Ovary (tissue), 9 donors: Measurements from ENCODE around the gene AMFR. TPM values are rescaled to one million over a fixed set of nuclear protein-coding genes. Genes with fewer than 3 reads are reported as not detected.
A peak's percentile ranks its signal among the peaks of the same experiment; 100 is the strongest.

Experiments
- DNase-seq, 5 donors: peaks; one replicate each; pipeline ENCODE4 v3.0.0-alpha.2; 2019 to 2020
- H3K27ac ChIP-seq, 2 donors: fragments of 200-600 bp; one replicate each; pipeline versions ENCODE4 v1.5.1 to v1.8.0; 2019 to 2022
- H3K27me3 ChIP-seq: fragments of 200-600 bp; one replicate; pipeline ENCODE4 v1.8.0; 2022
- H3K36me3 ChIP-seq: fragments of 200-600 bp; sonication (generic); one replicate; pipeline ENCODE4 v1.5.1; 2019
- H3K4me1 ChIP-seq: one replicate; pipeline ENCODE4 v1.8.1; 2013; ENCODE audit warnings: mild to moderate bottlenecking, moderate library complexity; ENCODE audit not compliant: insufficient read depth
- H3K4me3 ChIP-seq: fragments of 200-600 bp; sonication (generic); one replicate; pipeline ENCODE4 v1.5.1; 2017
- H3K9me3 ChIP-seq, 2 donors: fragments of 200-600 bp in 1 of 2; sonication (generic) in 1 of 2; one replicate each; pipeline versions ENCODE4 v1.5.1 to v1.8.1; 2013 to 2019; ENCODE audit warnings: mild to moderate bottlenecking in 1 of 2, moderate library complexity in 1 of 2
- CTCF ChIP-seq, 3 donors: fragments of 450-650 bp in 2 of 3; fragments of 200-600 bp in 1 of 3; IDR thresholded peaks; one replicate each; pipeline versions ENCODE4 v1.5.1 to v1.8.0; 2016 to 2022; ENCODE audit warnings: antibody characterized with exemption in 3 of 3, mild to moderate bottlenecking in 1 of 3
- EP300 ChIP-seq: sonication (generic); formaldehyde crosslinking; IDR thresholded peaks from one replicate; pipeline ENCODE4 v1.6.1; 2017; ENCODE audit warnings: antibody characterized with exemption
- POLR2A ChIP-seq: fragments of 450-650 bp; IDR thresholded peaks from one replicate; pipeline ENCODE4 v1.6.1; 2017; ENCODE audit warnings: antibody characterized with exemption, mild to moderate bottlenecking, moderate library complexity
- WGBS, 3 donors: extraction: QIAGEN DNeasy Blood & Tissue Kit in 1 of 3; methylation state at CpG; one replicate each; pipeline versions ENCODE4 v1.1.5 to v1.1.7; 2013 to 2017; 5-methylcytosine and 5-hydroxymethylcytosine counted together
- intact Hi-C, 4 donors: fragments of 100-400 bp; cut with DNase I; formaldehyde crosslinking; loops; one replicate each; pipeline versions ENCODE4 v1.11.0 to v1.15.1; 2022 to 2023
- polyA plus RNA-seq, 2 donors: library from polyadenylated mRNA; stranded (reverse); fragments of 200-250 nt in 1 of 2; fragments of 350-450 nt in 1 of 2; fragmentation: Illumina TruSeq in 1 of 2; extraction: RNeasy Lipid Tissue Mini Kit (QIAGEN cat#74804) in 1 of 2; gene quantifications; one replicate each; pipeline ENCODE4 v1.2.3, GENCODE V29; 2013 to 2014
- total RNA-seq, 7 donors: library from RNA; depleted of rRNA in 2 of 7; stranded (reverse); fragments of >200 nt in 2 of 7; fragmentation: NEBNext Ultra II Directional in 3 of 7; extraction: Animal tissue kit (Norgen Biotek cat#: 25700) in 3 of 7; gene quantifications; one replicate each; pipeline versions ENCODE4 v1.1.0 to v1.2.4, GENCODE V29; 2016 to 2023
- donor health status: DM: no; HTN: no; CAD: no; lungs with moderate emphysema.
- donor health status: DM: no; HTN: no; CAD: no.
- donor health status: Bipolar disorder and iron deficiency.
- donor health status: DM: yes; HTN: yes; CAD: no.
- donor health status: DM: no; HTN: no; CAD: no.
- donor health status: DM: yes; HTN: yes; CAD: no.

The AMFR gene
- total and polyA plus RNA-seq, 9 donors = 94.1 to 130 (median 107) TPM

GRCh38 chr16:56366945-56367344, 58.4 kb downstream of the AMFR start:
- Histone ChIP-seq H3K27me3 (no peaks in the 10 kb centered on the region), H3K27ac (no peak overlapping the region), H3K36me3 (no peaks in the 10 kb centered on the region), H3K4me3 (no peak overlapping the region), H3K9me3 (no peaks in the 10 kb centered on the region), H3K4me1 (peaks cover 9% of the 10 kb centered on the region)
- TF ChIP-seq CTCF (IDR thresholded peaks at IDR 0.05) (no peak), POLR2A (no peak), EP300 (no peak)
- intact Hi-C loops = no loop called here
- peak in 1 of 5 donors; percentile 24 for DNase-seq
- 86 to 92% (median 90%) methylated on average over 9 of the region's 9 CpGs for WGBS, 3 donors

GRCh38 chr16:56365552-56365951, 59.8 kb downstream of the AMFR start:
- TF ChIP-seq EP300 (no peak), CTCF (IDR thresholded peaks at IDR 0.05) (no peak), POLR2A (no peak)
- no peak for DNase-seq
- Histone ChIP-seq H3K36me3 (no peaks in the 10 kb centered on the region), H3K4me1 (peaks cover 2% of the 10 kb centered on the region), H3K9me3 (no peaks in the 10 kb centered on the region), H3K27ac (no peak overlapping the region), H3K27me3 (no peaks in the 10 kb centered on the region), H3K4me3 (no peak overlapping the region)
- WGBS, 3 donors = 72 to 97% (median 80%) methylated on average over 7 of the region's 7 CpGs
- intact Hi-C loops = no loop called here

- intact Hi-C loops = no loop called here
- no peak for DNase-seq
- 96 to 98% (median 96%) methylated on average over 8 of the region's 8 CpGs for WGBS, 3 donors
Observed at GRCh38 chr16:56364865-56365264, 60.5 kb downstream of the AMFR start.

GRCh38 chr16:56363781-56364565, 61.4 kb downstream of the AMFR start:
- Histone ChIP-seq H3K4me1 (no peaks in the 10 kb centered on the region), H3K36me3 (no peaks in the 10 kb centered on the region)

More at GRCh38 chr16:56364865-56365264, 60.5 kb downstream of the AMFR start:
- Histone ChIP-seq H3K36me3 (no peaks in the 10 kb centered on the region), H3K4me1 (no peaks in the 10 kb centered on the region), H3K27me3 (no peaks in the 10 kb centered on the region), H3K9me3 (no peaks in the 10 kb centered on the region), H3K27ac (no peak overlapping the region), H3K4me3 (no peak overlapping the region)
- TF ChIP-seq POLR2A = no peak
- no peak for TF ChIP-seq EP300
- no peak for TF ChIP-seq CTCF (IDR thresholded peaks at IDR 0.05)

More at GRCh38 chr16:56363781-56364565, 61.4 kb downstream of the AMFR start:
- Histone ChIP-seq H3K27me3 (no peaks in the 10 kb centered on the region), H3K4me3 (no peak overlapping the region), H3K27ac (no peak overlapping the region), H3K9me3 (no peaks in the 10 kb centered on the region)
- WGBS, 3 donors = 91 to 94% (median 93%) methylated on average over 26 of the region's 26 CpGs
- intact Hi-C loops = no loop called here
- peak in 1 of 5 donors; percentile 12 for DNase-seq
- no peak for TF ChIP-seq EP300
- no peak for TF ChIP-seq POLR2A
- no peak for TF ChIP-seq CTCF (IDR thresholded peaks at IDR 0.05)
